HG03521 (cell line): ENCODE data around the gene AOX1.
"Not testable (repeated sequence)": the region's sequence is repeated elsewhere in the genome, so short reads cannot be mapped to it uniquely, and the experiment has no call there.

Experiments used
- ATAC-seq: cut with Tn5 transposase; IDR thresholded peaks from one replicate; pipeline ENCODE4 v1.9.1; 2021; ENCODE audit warnings: mild to moderate bottlenecking, moderate library complexity; ENCODE audit not compliant: unreplicated experiment

Gene AOX1

GRCh38 chr2:200600549-200601225 is 14.9 kb downstream of the AOX1 start:
- ATAC-seq: no peak

- no peak for ATAC-seq
These were observed 16.8 kb downstream of the AOX1 start for GRCh38 chr2:200602584-200602983.

DNA sequence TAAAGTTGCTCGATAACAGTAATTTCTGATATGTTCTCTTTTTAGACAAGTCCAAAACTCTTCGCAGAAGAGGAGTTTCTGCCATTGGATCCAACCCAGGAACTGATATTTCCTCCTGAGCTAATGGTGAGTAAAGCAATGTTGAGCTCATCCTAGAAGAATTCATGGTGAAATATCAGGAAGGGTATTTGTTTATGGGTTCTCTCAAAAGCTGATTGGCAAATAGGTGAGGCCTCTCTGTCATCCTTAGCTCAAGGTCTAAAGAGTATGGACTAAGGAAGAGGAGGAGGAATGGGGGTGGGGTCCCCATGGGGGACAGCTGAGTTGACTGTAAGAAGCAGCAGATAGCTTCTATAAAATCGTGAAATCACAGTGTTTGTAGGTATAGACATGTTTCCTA is 18.2 kb downstream of the AOX1 start:
- no peak for ATAC-seq

DNA sequence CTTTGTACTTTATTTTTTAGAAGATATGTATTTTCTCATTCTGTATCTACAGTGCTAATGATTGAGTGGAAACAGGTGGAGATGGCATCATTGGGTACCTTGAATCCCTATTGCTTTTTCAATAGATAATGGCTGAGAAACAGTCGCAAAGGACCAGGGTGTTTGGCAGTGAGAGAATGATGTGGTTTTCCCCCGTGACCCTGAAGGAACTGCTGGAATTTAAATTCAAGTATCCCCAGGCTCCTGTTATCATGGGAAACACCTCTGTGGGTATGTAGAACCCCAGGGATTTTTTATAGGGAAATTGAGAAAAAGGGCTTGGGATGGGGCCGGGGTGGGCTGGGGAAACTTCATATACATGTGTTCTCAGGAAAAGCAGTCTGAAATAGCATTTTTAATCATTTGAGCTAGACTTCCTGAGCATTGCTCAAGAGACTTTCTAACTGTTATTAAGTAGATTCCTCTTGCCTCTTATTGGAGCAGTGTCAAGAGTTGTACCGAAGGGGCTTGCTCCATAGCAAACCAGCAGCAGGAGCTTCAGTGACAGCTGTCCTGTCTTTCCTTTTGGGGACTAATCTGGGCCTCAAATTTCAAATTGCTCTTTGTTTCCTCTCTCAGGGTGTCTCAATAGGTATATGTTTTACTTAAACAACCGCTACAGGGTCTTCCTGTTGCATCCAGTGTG is 18.9 kb downstream of the AOX1 start:
- no peak for ATAC-seq

GRCh38 chr2:200608341-200609027 is 22.7 kb downstream of the AOX1 start:
- no peak for ATAC-seq

GRCh38 chr2:200609028-200609614 is 23.3 kb downstream of the AOX1 start:
- ATAC-seq: no peak

DNA sequence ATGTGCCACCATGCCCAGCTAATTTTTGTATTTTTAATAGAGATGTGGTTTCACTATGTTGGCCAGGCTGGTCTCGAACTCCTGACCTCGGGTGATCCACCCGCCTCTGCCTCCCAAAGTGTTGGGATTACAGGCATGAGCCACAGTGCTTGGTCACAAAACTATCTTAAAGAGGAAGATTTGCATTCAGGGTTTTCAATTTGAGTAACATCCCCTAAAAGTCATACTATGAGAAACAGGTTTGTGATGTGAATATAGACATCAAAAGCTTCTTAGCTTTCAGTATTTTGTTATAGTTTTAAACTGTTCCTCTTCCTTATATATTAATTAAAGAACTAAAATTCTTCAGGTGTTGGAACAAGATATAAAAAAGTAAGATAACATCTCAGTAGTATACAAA is 24.4 kb downstream of the AOX1 start:
- not testable (repeated sequence) for ATAC-seq

DNA sequence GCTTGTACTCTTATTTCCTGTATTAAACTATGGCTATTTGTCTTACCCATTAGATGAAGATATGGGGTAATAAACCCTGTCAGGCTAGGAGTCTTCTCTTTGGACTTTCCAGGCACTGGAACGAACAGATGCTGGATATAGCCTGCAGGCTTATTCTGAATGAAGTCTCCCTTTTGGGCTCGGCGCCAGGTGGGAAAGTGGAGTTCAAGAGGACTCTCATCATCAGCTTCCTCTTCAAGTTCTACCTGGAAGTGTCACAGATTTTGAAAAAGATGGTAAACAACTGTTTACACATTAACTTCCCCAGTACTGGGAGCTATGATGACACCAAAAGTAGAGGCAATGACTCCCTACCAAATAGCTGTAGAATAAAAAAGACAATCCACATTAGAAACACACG is 27.9 kb downstream of the AOX1 start:
- ATAC-seq: no peak

- no peak for ATAC-seq
These were observed 28.4 kb downstream of the AOX1 start for GRCh38 chr2:200614249-200614648.

- ATAC-seq: no peak
These were observed 29.4 kb downstream of the AOX1 start for GRCh38 chr2:200615247-200615646.

DNA sequence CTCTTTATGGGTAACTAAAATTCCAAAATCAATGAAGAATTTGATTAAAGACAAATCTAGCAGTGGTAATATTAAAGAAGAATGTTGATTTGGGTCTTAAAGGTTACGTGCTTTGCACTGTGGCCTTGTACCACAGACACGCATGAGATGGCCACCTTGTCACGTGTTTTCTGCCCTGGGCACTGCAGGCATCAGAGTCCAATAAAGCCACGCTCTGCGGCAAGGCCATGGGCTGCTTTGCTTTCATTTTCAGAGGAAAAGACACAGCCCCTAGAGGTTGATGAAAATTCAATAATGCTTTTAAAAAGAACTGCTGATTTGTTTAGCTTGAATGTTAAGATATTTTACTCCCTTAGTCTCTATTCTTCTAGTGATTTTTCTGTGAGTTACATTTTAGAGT is 30.4 kb downstream of the AOX1 start:
- ATAC-seq: no peak

GRCh38 chr2:200616656-200617055 is 30.8 kb downstream of the AOX1 start:
- ATAC-seq: no peak

GRCh38 chr2:200617156-200618053 is 31.6 kb downstream of the AOX1 start:
- ATAC-seq: no peak

DNA sequence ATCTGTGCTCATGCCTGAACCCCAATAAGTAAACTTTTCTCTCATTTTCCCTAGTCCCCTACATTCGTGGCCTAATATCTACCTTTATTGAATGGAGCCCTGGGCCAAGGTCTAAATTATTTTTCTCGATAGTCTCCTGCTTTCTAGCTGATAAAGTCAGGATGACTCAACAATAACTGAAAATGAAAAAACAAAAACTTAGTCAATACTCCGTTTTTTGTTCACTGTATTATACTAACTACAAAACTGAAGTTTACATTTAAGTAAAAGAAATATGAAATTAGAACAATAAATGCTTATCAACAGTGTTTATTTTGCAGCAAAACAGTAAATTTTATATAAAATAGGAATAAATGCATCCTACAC is 32.2 kb downstream of the AOX1 start:
- ATAC-seq: no peak

GRCh38 chr2:200618590-200619021 is 32.8 kb downstream of the AOX1 start:
- ATAC-seq: no peak

- ATAC-seq: no peak
These were observed 33.5 kb downstream of the AOX1 start for GRCh38 chr2:200619279-200619678.

DNA sequence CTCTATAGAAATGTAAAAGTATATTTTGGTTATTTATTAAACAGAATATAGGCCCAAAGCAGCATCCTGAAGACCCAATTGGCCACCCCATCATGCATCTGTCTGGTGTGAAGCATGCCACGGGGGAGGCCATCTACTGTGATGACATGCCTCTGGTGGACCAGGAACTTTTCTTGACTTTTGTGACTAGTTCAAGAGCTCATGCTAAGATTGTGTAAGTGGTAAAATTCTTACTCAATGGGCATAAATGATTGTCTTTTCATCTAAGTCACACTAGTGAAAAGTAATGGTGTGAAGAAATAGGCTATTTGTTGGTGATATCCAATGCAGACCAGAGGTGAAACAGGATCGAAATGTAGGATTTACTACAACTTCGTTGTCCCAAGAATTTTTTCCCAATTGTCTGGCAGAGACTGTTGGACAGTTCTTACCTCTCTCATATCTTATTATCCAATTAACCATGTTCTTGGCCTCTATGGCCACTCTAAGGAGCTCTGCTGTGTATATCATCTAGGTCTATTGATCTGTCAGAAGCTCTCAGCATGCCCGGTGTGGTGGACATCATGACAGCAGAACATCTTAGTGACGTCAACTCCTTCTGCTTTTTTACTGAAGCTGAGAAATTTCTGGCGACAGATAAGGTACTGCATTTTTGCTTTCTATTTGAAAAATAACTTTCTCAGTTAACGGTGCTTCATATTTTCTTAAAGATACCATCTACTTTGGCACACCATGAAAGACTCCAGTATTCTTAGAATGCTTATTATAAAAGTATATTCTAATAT is 35.0 kb downstream of the AOX1 start:
- no peak for ATAC-seq

DNA sequence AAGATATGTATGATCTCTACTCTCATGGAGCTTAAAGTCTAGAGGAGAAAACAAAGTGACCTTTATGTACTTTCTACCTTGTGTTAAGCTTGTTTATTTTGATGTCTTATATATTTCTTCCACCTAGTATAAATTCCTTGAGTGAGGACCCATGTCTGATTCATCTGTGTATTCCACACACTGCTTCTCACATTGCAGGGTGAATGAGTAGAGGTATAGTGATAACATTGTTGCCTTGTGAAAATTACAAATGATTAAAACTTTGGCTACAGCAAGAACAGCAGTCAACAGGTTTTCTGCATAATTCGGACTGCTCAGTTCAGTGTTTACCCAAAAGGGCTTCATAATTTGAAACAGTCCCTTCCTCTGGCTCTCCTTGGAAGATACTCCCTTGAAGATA is 36.3 kb downstream of the AOX1 start:
- no peak for ATAC-seq

- no peak for ATAC-seq
These were observed 38.2 kb downstream of the AOX1 start for GRCh38 chr2:200624026-200624425.

DNA sequence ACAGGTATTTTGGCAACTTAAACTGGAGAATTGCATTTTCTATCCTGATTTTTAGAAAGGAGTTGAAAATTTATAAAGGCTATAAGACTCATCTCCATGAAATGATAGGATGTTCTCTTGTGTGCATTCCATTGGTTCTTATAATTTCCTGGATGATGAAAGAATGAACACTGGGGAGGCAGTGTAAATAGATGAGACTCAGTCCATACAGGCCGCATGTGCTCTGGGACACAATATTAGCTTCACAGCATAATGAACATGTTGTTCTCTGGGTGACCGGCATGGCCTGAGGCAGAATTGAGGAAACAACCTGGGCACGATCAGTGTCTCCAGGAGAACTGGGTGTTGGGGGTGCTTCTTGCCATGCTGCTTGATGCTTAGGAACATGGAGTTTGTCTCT is 38.8 kb downstream of the AOX1 start:
- ATAC-seq: no peak
